GM23338 (cell line): ENCODE data around the gene ZNF227. TPM values are rescaled to one million over a fixed set of nuclear protein-coding genes. Genes with fewer than 3 reads are reported as not detected.

Source experiments
- JUNB ChIP-seq: IDR thresholded peaks from one replicate; pipeline ENCODE4 v1.6.1; 2016; ENCODE audit warnings: antibody characterized with exemption; ENCODE audit not compliant: unreplicated experiment
- polyA plus RNA-seq: library from polyadenylated mRNA; unstranded; fragments of >200 nt; fragmentation: Nextera tagmentation; extraction: Ambion mirVana; gene quantifications from 2 replicates; pipeline ENCODE4 v1.2.1, GENCODE V29; 2016
- total RNA-seq: library from RNA; depleted of rRNA; stranded (reverse); fragments of >200 nt; shearing (Covaris generic); gene quantifications from 2 replicates; pipeline ENCODE4 v1.2.3, GENCODE V29; 2014
- TF ChIP-seq, protein P1 (sequence below): fragments of 250-450 bp; sonication (Bioruptor Pico); IDR thresholded peaks from 2 replicates; pipeline ENCODE4 v1.5.0; 2020; ENCODE audit warnings: mild to moderate bottlenecking, moderate library complexity
- TF ChIP-seq, protein P2 (sequence below): IDR thresholded peaks from 2 replicates; pipeline ENCODE4 v1.6.1; 2016; ENCODE audit warnings: antibody characterized with exemption
- TF ChIP-seq, protein P3 (sequence below), 2 experiments: fragments of 200-600 bp in 1 of 2; sonication (generic) in 1 of 2; conservative IDR thresholded peaks; 2 replicates each; pipeline versions ENCODE4 v1.5.1 to v1.6.1; 2016 to 2017; ENCODE audit warnings: antibody characterized with exemption in 2 of 2, low read depth in 2 of 2, mild to moderate bottlenecking in 2 of 2, moderate library complexity in 1 of 2
- TF ChIP-seq, protein P4 (sequence below): IDR thresholded peaks from one replicate; pipeline ENCODE4 v1.6.1; 2018; ENCODE audit warnings: antibody characterized with exemption; ENCODE audit not compliant: unreplicated experiment

ZNF227 gene
- total and polyA plus RNA-seq, 2 experiments from 2014 or later = 6.6 to 18.2 TPM

DNA sequence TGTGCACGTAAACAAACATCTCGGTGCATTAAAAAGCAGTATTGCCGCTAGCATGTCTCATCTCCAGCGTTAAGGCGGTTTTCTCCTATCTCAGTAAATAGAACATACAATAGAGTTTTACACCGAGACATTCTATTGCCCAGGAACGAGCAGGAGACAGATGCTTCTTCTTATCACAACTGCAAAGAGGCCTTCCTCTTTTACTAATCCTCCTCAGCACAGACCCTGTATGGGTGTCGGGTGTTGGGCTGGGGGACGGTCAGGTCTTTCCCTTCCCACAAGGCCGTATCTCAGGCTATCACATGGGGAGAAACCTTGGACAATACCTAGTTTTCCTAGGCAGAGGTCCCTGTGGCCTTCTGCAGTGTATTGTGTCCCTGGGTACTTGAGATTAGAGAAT is 68.6 kb downstream of the ZNF227 start (continued):
- TF ChIP-seq, protein P1, sequence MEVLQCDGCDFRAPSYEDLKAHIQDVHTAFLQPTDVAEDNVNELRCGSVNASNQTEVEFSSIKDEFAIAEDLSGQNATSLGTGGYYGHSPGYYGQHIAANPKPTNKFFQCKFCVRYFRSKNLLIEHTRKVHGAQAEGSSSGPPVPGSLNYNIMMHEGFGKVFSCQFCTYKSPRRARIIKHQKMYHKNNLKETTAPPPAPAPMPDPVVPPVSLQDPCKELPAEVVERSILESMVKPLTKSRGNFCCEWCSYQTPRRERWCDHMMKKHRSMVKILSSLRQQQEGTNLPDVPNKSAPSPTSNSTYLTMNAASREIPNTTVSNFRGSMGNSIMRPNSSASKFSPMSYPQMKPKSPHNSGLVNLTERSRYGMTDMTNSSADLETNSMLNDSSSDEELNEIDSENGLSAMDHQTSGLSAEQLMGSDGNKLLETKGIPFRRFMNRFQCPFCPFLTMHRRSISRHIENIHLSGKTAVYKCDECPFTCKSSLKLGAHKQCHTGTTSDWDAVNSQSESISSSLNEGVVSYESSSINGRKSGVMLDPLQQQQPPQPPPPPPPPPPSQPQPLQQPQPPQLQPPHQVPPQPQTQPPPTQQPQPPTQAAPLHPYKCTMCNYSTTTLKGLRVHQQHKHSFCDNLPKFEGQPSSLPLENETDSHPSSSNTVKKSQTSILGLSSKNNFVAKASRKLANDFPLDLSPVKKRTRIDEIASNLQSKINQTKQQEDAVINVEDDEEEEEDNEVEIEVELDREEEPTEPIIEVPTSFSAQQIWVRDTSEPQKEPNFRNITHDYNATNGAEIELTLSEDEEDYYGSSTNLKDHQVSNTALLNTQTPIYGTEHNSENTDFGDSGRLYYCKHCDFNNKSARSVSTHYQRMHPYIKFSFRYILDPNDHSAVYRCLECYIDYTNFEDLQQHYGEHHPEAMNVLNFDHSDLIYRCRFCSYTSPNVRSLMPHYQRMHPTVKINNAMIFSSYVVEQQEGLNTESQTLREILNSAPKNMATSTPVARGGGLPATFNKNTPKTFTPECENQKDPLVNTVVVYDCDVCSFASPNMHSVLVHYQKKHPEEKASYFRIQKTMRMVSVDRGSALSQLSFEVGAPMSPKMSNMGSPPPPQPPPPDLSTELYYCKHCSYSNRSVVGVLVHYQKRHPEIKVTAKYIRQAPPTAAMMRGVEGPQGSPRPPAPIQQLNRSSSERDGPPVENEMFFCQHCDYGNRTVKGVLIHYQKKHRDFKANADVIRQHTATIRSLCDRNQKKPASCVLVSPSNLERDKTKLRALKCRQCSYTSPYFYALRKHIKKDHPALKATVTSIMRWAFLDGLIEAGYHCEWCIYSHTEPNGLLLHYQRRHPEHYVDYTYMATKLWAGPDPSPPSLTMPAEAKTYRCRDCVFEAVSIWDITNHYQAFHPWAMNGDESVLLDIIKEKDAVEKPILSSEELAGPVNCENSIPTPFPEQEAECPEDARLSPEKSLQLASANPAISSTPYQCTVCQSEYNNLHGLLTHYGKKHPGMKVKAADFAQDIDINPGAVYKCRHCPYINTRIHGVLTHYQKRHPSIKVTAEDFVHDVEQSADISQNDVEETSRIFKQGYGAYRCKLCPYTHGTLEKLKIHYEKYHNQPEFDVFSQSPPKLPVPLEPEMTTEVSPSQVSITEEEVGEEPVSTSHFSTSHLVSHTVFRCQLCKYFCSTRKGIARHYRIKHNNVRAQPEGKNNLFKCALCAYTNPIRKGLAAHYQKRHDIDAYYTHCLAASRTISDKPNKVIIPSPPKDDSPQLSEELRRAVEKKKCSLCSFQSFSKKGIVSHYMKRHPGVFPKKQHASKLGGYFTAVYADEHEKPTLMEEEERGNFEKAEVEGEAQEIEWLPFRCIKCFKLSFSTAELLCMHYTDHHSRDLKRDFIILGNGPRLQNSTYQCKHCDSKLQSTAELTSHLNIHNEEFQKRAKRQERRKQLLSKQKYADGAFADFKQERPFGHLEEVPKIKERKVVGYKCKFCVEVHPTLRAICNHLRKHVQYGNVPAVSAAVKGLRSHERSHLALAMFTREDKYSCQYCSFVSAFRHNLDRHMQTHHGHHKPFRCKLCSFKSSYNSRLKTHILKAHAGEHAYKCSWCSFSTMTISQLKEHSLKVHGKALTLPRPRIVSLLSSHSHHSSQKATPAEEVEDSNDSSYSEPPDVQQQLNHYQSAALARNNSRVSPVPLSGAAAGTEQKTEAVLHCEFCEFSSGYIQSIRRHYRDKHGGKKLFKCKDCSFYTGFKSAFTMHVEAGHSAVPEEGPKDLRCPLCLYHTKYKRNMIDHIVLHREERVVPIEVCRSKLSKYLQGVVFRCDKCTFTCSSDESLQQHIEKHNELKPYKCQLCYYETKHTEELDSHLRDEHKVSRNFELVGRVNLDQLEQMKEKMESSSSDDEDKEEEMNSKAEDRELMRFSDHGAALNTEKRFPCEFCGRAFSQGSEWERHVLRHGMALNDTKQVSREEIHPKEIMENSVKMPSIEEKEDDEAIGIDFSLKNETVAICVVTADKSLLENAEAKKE = no peak
- TF ChIP-seq, protein P2, sequence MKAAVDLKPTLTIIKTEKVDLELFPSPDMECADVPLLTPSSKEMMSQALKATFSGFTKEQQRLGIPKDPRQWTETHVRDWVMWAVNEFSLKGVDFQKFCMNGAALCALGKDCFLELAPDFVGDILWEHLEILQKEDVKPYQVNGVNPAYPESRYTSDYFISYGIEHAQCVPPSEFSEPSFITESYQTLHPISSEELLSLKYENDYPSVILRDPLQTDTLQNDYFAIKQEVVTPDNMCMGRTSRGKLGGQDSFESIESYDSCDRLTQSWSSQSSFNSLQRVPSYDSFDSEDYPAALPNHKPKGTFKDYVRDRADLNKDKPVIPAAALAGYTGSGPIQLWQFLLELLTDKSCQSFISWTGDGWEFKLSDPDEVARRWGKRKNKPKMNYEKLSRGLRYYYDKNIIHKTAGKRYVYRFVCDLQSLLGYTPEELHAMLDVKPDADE = no peak
- TF ChIP-seq, protein P3, sequence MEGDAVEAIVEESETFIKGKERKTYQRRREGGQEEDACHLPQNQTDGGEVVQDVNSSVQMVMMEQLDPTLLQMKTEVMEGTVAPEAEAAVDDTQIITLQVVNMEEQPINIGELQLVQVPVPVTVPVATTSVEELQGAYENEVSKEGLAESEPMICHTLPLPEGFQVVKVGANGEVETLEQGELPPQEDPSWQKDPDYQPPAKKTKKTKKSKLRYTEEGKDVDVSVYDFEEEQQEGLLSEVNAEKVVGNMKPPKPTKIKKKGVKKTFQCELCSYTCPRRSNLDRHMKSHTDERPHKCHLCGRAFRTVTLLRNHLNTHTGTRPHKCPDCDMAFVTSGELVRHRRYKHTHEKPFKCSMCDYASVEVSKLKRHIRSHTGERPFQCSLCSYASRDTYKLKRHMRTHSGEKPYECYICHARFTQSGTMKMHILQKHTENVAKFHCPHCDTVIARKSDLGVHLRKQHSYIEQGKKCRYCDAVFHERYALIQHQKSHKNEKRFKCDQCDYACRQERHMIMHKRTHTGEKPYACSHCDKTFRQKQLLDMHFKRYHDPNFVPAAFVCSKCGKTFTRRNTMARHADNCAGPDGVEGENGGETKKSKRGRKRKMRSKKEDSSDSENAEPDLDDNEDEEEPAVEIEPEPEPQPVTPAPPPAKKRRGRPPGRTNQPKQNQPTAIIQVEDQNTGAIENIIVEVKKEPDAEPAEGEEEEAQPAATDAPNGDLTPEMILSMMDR (conservative IDR thresholded peaks at IDR 0.05; ENCODE audit: low read depth in 2 of 2) = no peak
- TF ChIP-seq JUNB = no peak
- TF ChIP-seq, protein P4, sequence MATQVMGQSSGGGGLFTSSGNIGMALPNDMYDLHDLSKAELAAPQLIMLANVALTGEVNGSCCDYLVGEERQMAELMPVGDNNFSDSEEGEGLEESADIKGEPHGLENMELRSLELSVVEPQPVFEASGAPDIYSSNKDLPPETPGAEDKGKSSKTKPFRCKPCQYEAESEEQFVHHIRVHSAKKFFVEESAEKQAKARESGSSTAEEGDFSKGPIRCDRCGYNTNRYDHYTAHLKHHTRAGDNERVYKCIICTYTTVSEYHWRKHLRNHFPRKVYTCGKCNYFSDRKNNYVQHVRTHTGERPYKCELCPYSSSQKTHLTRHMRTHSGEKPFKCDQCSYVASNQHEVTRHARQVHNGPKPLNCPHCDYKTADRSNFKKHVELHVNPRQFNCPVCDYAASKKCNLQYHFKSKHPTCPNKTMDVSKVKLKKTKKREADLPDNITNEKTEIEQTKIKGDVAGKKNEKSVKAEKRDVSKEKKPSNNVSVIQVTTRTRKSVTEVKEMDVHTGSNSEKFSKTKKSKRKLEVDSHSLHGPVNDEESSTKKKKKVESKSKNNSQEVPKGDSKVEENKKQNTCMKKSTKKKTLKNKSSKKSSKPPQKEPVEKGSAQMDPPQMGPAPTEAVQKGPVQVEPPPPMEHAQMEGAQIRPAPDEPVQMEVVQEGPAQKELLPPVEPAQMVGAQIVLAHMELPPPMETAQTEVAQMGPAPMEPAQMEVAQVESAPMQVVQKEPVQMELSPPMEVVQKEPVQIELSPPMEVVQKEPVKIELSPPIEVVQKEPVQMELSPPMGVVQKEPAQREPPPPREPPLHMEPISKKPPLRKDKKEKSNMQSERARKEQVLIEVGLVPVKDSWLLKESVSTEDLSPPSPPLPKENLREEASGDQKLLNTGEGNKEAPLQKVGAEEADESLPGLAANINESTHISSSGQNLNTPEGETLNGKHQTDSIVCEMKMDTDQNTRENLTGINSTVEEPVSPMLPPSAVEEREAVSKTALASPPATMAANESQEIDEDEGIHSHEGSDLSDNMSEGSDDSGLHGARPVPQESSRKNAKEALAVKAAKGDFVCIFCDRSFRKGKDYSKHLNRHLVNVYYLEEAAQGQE = no peak
